GM19035 (cell line): ENCODE data around the gene MAP2K4.

Experiments used
- ATAC-seq: cut with Tn5 transposase; IDR thresholded peaks from one replicate; pipeline ENCODE4 v1.9.1; 2021; ENCODE audit not compliant: unreplicated experiment

MAP2K4 gene

DNA sequence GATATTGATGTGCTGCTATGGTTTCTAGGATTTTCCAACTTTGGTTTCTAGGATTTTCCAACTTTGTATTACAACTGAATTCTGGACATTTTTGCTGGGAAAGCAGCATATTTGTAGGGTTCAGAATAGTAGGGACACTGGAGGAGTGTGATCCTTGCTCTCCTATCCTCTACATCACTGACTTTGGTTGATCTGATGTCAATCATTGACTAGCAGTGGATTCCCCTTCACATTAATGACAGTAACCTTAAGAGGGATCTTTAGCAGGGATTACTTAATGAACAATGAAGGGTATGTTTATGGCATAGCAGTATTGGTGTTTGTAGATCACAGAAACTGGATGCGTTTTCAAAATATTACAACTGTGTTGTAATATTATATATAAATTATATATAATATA lies 67.4 kb downstream of the MAP2K4 start:
- no peak for ATAC-seq

DNA sequence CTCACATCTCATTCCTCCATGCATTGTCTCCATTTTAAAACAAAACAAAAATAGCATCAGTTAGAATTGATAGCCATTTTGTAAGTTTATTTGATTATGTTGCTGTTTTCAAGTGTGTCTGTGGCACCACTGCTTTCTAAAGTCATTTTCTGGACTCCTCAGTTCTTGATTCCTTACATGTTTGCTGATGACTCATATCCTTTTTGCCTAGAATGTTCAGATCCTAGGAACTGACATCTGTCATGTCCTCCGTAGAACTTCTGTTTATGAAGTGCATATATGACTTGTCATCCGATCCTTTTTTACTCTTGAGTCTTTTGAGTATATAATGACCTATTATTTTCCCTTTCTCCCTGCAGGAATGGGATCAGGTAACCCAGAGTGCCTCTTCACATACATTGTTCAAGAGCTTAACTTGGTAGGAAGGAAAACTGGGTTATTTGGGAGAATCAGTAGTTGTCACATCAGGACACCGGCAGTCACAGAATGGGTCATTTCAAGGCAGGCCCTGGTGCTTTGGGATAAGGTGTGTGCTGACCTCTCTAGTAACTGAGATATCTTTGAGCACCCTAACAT lies 69.2 kb downstream of the MAP2K4 start:
- ATAC-seq, result no peak

DNA sequence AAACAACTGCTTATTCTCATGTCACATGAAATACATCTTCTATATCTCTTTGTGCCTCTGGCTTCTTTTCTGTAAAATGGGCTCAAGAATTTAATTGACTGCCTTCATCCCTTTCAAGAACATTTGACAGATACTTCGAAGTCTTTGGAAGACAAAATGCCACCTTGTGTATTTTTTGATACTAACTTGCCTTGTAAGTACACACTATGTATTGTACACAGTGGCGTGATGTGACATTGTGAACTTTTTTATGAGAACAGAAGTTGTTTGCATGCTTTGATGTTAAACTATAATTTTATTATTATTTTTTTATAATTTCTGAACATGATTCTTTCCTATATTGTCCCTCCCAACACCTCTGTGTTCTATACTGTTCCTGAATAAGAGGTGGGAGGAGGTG lies 73.7 kb downstream of the MAP2K4 start:
- ATAC-seq, result no peak

DNA sequence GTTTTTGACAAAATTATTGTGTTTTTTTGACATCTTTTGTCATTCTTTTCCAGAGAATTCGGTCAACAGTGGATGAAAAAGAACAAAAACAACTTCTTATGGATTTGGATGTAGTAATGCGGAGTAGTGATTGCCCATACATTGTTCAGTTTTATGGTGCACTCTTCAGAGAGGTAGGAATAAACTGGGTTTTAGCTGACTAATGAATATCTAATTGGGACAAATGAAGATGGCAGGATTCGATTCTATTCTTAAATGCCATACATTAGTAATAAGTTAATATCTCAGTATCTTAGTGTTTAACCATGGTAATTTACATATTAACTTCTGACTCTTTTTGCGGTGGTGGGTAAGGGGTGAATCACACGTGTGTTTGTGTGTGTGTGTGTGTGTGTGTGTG lies 74.8 kb downstream of the MAP2K4 start:
- ATAC-seq, result no peak

DNA sequence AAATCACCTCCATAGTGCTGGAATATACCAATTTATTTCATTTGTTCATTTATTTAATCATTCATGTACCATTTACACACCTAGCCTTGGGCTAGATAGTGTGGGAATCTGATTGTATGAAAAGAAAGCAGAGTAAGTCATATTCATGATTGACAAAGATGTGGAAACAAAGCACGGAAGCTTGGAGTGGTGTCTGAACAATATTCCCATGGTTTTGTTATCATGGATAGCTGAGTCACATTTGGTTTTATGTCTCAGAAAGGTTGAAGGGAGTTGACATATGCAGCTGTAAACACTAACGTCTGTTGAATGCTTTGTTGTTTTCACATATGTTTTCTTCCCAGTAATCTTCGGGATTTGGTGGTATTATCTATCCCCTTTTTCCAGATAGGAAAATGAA lies 76.6 kb downstream of the MAP2K4 start:
- no peak for ATAC-seq

DNA sequence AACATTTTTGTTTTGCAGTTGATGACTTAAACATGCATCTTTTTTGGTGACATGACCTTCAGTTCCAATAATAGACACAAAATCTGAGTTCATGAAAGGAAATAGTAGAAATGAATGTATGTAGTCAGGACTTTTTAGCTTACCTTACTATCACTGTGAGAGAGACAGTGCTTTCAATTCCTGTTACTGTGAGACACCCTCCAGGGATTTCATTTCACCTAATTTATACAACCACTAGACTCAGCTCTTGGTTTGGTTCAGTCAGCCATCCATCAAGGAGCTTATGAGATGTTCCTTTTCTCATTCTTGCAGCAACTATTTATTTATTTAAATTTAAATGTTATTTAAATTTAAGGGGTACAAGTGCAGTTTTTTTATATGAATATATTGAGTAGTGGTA lies 77.9 kb downstream of the MAP2K4 start:
- peak; percentile 65 for ATAC-seq

DNA sequence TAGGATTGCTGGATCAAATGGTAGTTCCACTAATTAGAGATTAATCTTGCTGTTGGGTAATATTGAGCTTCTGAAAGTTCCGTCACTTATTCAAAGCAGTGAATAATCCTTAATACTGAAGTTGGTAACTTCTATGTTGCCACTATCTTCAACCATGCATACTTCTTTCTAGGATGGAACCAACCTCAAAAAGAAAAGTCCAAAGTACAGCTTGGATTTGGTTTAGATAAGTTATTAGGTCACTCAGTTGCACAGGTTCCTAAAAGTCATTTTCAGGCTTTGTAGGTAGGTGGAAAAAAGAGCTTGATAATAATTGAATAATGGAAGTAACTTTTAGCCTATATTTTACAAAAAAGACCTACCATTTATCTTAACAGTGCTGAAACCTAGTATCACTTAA lies 78.7 kb downstream of the MAP2K4 start:
- no peak for ATAC-seq

DNA sequence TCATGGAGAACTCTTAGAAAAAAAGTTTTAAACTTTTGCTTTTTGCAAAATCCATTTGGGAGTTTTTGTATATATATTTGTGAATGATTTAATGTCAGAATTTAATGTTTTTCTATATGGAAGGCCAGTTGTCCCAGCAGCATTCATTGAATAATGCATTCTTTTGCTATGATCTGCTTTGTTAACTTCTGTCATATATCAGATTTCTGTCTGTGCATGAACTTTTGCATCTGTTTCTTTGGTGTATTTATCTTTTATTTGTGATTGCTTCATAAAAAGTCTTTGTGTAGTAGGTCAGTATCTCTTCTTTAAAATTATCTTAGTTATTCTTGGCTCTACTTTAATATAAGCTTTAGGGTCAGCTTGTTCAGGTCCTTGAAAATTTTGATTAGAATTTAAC lies 84.2 kb downstream of the MAP2K4 start:
- ATAC-seq, result no peak

DNA sequence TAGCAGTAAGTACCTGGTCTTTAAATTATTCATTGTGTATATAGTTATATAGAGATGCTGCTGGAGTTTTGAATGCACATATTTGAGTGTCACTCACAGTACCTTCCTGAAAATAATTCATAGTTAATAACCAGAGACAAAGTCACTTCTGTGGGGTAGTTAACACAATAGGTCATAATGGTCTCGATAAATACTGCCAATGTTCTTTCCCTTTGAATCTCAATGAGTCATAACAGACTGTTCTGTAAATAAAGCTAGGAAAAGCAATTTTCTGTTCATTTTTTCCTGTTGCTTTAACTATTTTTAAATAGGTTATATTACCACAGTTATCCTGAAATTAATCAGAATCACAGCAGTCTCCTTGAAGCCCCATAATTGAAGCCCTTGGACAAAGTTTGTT lies 87.2 kb downstream of the MAP2K4 start:
- ATAC-seq, result no peak

DNA sequence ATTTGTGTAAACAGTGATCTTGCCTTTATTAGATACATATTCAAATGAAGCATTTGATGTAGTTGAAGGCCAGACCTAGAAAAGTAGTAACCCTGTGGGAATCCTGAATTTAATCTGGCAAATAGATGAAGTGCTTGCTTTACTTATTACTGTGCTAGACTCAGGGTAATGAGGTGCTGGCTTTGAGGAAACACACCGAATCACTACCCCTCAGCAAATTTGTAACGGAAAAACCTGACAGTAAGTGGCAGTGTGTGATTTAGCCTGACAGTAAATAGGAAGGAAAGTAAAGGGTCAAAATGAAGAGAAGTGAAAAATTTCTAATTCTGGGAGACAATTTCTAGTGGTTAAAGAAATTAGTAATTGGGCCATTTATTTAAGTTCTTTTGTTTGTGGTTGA lies 90.2 kb downstream of the MAP2K4 start:
- ATAC-seq, result no peak

DNA sequence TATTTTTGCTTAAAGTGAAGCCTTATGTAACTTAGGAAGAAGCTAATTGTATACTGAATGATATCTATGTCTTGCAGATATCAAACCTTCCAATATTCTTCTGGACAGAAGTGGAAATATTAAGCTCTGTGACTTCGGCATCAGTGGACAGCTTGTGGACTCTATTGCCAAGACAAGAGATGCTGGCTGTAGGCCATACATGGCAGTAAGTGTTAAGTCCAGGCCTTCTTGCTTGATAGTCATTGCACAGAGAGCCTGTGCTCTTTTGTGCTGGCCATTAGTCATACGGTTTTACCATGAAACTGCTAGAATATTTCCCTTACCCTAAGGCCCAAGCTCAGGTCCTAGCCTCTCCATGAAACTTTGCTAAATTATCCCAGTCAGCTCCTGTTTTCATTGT lies 92.5 kb downstream of the MAP2K4 start:
- ATAC-seq, result no peak

DNA sequence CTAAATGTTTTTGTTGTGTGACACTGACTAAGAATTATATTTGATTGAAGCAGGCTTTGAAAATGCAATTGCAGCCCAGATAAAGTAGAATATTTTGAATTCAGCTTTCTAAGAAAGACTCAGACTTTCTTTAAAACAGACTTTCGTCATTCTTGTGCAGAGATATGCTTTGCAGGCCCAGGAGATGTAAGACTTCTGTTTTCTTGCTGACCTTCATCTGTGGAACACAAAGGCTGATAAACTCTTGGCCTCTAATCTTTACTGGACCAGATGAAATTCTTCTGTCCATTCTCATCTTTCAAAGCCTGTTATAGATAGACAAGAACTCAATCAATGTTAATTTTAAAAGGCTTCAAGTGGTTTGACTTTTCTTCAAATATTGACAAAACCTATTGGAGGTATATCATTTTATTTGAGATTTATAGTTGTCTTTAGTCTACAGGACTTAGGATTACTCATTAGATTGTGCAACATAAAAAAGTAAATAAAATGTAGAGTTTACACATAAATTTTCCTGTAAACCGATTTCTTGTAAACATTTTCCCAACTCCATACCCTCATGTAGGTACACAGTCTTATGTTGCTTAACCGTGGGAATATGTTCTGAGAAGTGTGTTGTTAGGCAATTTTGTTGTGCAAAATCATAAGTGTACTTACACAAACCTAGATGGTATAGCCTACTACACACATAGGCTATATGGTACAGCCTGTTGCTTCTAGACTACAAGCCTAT lies 94.2 kb downstream of the MAP2K4 start:
- ATAC-seq, result no peak

DNA sequence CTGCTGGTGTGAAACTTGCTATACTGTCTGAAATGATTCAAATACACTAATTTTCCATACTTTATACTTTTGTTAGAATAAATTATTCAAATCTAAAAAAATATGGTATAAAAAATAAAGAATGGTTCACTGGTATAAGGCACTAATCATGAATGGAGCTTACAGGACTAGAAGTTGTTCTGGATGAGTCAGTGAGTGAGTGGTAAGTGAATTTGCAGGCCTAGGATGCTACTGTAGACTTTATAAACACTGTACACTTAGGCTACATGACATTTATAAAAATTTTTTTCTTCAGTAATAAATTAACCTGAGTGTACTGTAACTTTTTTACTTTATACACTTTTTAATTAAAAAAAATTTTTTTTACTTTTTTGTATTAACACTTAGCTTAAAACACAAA lies 95.5 kb downstream of the MAP2K4 start:
- no peak for ATAC-seq

DNA sequence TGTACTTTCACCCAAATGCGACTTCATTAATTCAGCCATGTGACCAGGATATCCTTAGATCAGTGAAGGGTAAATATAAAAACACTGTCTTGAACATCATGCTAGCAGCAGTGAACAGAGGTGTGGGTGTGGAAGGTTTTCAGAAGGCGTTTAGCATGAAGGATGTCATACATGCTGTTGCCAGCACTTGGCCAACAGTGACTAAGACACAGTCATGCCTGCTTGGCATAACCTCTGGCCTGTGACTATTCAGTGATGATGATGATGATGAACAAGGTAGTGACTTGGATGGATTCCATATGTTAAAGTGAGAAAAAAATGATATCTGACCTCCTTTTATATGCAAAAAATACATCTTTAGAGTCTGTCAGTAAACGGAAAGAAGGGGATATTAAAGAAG lies 97.9 kb downstream of the MAP2K4 start:
- no peak for ATAC-seq

DNA sequence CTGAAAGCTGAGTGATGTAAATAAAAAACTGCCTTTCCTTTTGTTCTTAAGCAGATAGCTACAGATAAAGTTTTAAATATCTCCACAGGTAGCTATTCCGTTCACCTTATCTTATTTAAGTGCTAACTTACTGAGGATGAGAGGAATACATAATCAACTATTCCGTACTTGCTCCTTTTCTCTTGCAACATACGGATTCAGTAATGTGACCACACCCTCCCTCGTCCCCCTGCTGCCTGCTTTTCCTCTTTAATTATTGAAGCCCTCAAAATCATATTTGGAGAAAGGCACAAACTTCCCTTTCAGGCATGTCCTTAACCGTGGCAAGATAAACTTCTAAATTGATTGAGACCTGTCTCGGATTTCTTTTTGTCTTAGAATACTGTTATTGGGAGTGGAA lies 101.4 kb downstream of the MAP2K4 start:
- no peak for ATAC-seq

DNA sequence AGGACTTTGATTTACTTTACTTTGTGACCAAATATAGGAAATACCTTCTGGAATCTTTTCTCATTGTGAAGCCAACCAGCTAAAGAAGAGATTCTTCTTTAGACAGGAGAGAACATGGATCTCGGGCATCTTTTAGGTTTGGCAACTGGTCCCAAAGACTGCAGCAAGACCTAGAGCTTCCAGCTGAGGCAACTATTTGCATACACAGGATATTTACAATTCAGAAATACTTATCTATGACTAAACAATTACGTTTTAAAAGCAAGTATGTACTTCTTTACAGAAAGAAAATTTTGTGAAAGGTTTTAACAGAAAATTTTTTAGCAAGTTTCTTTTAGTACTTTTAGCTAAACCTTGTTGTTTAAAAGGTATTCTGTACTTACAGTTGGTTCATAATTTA lies 106.5 kb downstream of the MAP2K4 start:
- no peak for ATAC-seq

DNA sequence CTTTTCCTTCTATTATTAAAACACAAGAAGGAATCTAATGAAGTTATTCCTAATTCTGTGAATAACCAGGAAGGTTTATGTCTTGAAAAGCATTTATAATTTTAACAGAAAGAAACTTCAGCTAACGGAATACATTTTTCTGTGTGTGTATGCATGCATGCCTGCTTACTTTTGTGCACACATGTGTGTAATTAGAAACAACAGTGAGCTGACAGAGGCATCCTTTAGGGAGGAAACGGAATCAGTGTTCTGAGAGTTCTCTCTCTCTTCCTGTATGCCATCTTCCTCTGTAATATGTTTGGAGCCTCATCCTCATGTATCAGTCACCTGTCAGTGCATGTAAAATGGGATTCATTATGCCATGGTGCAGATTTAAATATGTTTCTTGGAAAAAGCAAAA lies 107.0 kb downstream of the MAP2K4 start:
- no peak for ATAC-seq

DNA sequence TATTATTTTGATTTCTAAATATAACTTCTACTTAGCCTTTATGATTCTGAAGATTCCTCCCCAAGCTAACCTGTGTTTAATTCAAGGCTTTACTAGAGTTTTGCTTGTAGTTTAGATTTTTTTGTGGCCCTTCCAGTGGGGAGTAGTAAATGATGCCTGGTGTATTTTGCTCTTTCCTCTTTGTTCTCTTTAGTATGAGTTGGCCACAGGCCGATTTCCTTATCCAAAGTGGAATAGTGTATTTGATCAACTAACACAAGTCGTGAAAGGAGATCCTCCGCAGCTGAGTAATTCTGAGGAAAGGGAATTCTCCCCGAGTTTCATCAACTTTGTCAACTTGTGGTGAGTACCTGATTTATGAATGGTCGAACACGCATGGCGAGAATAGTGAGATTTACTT lies 108.3 kb downstream of the MAP2K4 start:
- ATAC-seq, result no peak

DNA sequence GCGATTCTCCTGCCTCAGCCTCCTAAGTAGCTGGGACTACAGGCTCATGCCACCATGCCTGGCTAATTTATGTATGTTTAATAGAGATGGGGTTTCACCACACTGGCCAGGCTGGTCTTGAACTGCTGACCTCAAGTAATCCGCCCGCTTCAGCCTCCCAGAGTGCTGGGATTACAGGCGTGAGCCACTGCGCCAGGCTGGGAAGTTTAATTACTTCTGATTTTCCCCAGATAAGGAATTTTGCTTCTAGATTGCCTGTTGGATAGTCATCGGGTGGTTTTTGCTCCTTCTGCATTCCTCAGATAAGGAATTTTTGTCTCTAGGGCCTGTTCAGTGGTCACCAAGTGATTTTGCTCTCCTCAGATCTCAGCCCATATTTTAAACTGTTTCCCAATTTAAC lies 112.5 kb downstream of the MAP2K4 start:
- no peak for ATAC-seq

DNA sequence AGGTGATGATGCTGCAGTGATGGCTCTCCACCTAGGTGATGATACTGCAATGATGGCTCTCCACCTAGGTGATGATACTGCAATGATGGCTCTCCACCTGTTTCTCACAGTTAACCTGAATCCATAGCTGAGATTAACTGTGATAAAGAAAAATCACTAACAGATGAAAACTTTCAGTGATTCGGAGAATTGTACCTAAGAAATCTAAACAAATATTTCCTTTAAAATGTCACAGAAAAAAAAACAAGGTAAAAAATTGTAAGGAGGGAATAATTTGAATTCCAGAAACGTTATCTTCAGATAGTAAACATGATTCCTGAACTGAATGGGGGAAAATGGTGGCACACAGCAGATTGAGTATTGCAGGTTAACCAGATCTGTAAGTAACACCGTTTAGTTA lies 113.4 kb downstream of the MAP2K4 start:
- no peak for ATAC-seq

DNA sequence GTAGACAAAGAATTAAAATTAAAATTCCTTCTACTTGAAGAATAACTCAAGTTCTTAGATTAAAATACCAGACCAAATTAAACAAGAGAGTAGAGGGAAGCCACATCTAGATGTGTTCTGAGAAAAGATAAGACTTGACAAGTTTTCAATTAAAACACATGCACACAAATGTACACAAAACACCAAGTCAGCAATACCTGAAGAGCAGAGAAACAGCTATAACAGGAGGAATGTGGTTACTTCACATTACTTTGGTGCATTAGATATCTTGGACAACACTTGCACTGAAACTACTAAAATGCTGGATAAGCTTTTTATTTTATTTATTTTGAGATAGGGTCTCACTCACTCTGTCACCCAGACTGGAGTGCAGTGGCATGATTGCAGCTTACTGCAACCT lies 113.9 kb downstream of the MAP2K4 start:
- ATAC-seq, result no peak

DNA sequence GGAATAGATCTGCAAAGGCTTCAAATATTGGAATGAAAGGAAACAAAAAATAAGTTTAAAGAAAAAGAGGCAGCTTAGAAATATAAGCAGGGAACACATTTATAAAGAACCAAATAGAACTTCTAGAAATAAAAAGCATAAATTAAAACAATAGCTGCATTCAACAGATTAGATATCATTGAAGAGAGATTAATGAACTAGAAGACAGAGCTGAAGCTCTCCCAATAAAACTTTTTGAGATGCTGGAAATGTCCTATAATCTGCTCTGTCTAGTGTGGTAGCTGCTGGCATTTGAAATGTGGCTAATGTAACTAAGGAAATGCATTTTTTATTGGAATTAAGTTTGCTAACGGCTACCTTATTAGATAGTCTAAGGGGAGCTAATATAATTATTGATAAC lies 115.6 kb downstream of the MAP2K4 start:
- no peak for ATAC-seq

DNA sequence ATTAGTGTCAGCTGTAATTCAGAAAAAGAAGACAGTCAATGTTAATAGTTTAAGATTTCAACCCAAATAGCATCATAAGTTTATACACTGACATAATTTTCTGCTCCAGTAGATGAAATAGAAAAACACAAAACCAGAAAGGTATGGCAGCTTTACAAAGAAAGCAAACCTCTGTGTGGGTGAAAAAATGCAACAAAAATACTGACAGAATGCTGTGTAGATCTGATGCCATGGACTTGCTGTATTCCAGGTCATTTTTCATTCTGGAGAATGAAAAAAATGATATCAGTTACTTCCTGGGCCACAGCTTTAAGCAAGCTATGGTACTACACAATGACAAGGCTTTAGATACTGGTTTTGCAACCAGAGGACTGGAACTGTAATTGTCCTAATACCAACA lies 116.0 kb downstream of the MAP2K4 start:
- no peak for ATAC-seq
